Stimulated activated memory B cell treated with anti-CD40 and anti-IgM and Interleukin-4, amounts not matched to agents 10 μg/mL and 1 μg/mL and 100 μg/mL, for 72 hours (primary cell): ENCODE measurements around the gene RTN4.
"Not testable (repeated sequence)": the region's sequence is repeated elsewhere in the genome, so short reads cannot be mapped to it uniquely, and the experiment has no call there.

ENCODE experiments used
- ATAC-seq: fragments of 150-1000 bp; cut with Tn5 transposase; 2 replicates; pipeline ENCODE4 v1.10.0; 2021
- H3K27ac Mint-ChIP-seq: one replicate; pipeline ENCODE4 v1.8.0; 2022; ENCODE audit warnings: mild to moderate bottlenecking, mixed read lengths
- H3K27me3 Mint-ChIP-seq: one replicate; pipeline ENCODE4 v1.8.0; 2022; ENCODE audit warnings: mixed read lengths
- H3K36me3 Mint-ChIP-seq: one replicate; pipeline ENCODE4 v1.8.0; 2022; ENCODE audit warnings: mixed read lengths
- H3K4me1 Mint-ChIP-seq: one replicate; pipeline ENCODE4 v1.8.0; 2022; ENCODE audit warnings: mixed read lengths
- H3K4me3 Mint-ChIP-seq: one replicate; pipeline ENCODE4 v1.8.0; 2022; ENCODE audit warnings: mild to moderate bottlenecking, moderate library complexity, mixed read lengths
- H3K9me3 Mint-ChIP-seq: one replicate; pipeline ENCODE4 v1.8.0; 2022; ENCODE audit warnings: mixed read lengths

RTN4 gene

GRCh38 chr2:55054106-55054875 lies 4.0 kb upstream of the RTN4 start:
- peaks cover under 1% of the 10 kb centered on the region for H3K36me3 Mint-ChIP-seq
- ATAC-seq: no peak
- no peaks in the 10 kb centered on the region for H3K9me3 Mint-ChIP-seq
- peak overlapping the region; percentile 43 for H3K4me3 Mint-ChIP-seq
- peaks cover 38% of the 10 kb centered on the region for H3K4me1 Mint-ChIP-seq
- no peaks in the 10 kb centered on the region for H3K27me3 Mint-ChIP-seq
- H3K27ac Mint-ChIP-seq: peak overlapping the region; percentile 60

DNA sequence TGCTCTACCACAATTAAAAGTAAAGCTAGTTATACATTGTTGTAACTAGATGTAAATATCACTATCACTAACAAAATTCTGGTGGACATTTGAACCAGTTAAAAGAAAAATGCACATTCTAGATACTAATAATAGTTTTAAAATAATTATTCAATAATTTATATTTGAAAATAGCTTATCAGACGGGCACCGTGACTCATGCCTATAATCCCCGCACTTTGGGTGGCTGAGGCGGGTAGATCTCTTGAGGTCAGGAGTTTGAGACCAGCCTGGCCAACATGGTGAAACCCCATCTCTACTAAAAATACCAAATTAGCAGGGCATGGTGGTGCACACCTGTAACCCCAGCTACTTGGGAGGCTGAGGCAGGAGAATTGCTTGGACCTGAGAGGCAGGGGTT lies 3.0 kb upstream of the RTN4 start:
- H3K9me3 Mint-ChIP-seq, H3K27me3 Mint-ChIP-seq: not testable (repeated sequence)
- peaks cover 46% of the 10 kb centered on the region for H3K4me1 Mint-ChIP-seq

DNA sequence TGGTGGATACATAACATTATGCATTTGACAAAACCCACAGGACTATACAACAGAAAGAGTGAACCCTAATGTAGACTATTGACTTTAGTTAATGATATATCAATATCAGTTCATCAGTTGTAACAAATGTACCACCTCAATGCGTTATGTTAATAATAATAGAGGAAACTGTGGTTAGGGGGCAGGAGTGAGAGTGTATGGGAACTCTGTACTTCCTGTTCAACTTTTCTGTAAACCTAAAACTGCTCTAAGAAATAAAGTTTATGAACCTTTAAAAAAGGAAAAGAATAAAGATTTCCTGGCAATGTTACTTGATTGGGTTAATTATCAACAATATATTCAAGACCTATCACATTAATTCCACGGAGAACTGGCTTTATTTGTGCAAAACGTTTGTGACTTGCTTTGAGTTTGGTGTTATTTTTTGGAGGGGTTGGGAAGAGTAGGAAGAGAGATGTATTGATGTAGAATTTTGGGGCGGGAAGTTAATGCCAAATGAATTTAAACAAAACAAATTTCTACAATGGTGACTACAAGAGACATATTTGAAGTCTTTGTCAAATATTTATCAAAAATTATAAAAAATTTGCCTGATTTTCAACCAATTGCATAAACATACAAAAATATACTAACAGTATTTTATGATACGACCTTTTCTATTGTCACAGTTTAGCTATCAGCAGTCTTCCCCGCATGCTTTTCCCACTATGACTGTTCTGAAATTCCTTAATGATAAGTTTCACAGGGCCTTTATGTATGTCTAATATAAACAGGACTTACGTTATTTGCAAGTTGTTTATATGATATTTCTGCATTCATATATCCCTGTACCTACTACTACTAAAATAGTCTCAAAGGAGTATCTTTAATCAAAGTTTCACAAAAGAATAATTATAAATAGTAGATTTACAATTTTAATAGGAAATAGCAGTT lies 2.1 kb upstream of the RTN4 start:
- peaks cover 53% of the 10 kb centered on the region for H3K4me1 Mint-ChIP-seq

More for the DNA sequence above, 3.0 kb upstream of the RTN4 start:
- H3K36me3 Mint-ChIP-seq, ATAC-seq, H3K4me3 Mint-ChIP-seq: not testable (repeated sequence)
- peak overlapping the region; percentile 60 for H3K27ac Mint-ChIP-seq

GRCh38 chr2:55051026-55051866 lies 995 bp upstream of the RTN4 start:
- Mint-ChIP-seq H3K27me3 (no peaks in the 10 kb centered on the region), H3K4me3 (peak overlapping the region; percentile 96), H3K36me3 (peaks cover 10% of the 10 kb centered on the region), H3K27ac (peak overlapping the region; percentile 92), H3K9me3 (no peaks in the 10 kb centered on the region), H3K4me1 (peaks cover 61% of the 10 kb centered on the region)
- ATAC-seq: no peak

More for the DNA sequence above, 2.1 kb upstream of the RTN4 start:
- ATAC-seq: no peak
- H3K27me3 Mint-ChIP-seq: no peaks in the 10 kb centered on the region
- H3K9me3 Mint-ChIP-seq: no peaks in the 10 kb centered on the region
- peaks cover 7% of the 10 kb centered on the region for H3K36me3 Mint-ChIP-seq
- peak overlapping the region; percentile 9 for H3K4me3 Mint-ChIP-seq
- H3K27ac Mint-ChIP-seq: peak overlapping the region; percentile 47

- H3K4me3 Mint-ChIP-seq: peak overlapping the region; percentile 96
- no peak for ATAC-seq
- H3K36me3 Mint-ChIP-seq: peaks cover 12% of the 10 kb centered on the region
- H3K9me3 Mint-ChIP-seq: no peaks in the 10 kb centered on the region
- H3K4me1 Mint-ChIP-seq: peaks cover 70% of the 10 kb centered on the region
- H3K27me3 Mint-ChIP-seq: no peaks in the 10 kb centered on the region
- peak overlapping the region; percentile 92 for H3K27ac Mint-ChIP-seq
These were observed 491 bp downstream of the RTN4 start for GRCh38 chr2:55049821-55050099.

DNA sequence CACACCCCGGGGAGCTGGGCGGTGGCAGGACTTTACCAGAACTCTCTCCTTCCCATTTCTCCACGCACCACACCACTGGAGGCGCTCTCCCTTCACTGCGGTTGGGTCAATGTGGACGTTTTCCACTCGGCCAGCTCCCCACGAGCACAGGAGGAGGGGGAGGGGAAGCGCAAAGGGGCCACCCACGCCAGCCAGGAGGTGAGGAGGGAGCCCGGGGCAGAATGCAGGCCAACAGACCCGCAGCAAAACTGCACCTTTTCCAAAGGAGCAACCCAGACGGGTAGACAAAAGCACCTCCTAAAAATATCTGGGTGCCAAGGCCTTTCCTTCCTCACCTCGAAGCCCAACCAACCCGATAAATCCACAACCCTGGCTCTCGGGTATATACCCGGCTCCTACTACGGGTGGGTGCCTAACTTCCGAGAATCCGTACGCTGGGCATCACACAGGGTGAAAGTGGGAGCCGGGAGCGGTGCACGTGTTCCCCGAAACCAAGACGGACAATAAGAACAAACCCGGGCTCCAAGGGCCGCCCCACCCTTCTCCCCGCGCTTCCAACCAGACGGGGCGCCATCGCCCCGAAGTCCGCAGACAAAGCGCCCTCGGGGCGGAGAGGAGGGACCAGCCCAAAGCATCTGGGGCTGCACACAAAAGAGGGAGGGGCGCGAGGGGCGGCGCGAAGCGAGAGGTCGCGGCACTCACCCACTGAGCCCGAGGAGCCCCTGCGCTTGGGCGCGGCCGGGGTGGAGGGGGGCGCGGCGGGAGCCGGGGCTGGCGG lies 1.0 kb downstream of the RTN4 start:
- Mint-ChIP-seq H3K9me3 (no peaks in the 10 kb centered on the region), H3K27ac (peak overlapping the region; percentile 92), H3K4me1 (peaks cover 65% of the 10 kb centered on the region), H3K4me3 (peak overlapping the region; percentile 96), H3K36me3 (peaks cover 12% of the 10 kb centered on the region), H3K27me3 (no peaks in the 10 kb centered on the region)
- peak; percentile 12 for ATAC-seq

GRCh38 chr2:55048508-55049042 lies 1.7 kb downstream of the RTN4 start:
- Mint-ChIP-seq H3K4me1 (peaks cover 59% of the 10 kb centered on the region), H3K27ac (peak overlapping the region; percentile 92), H3K4me3 (peak overlapping the region; percentile 96), H3K36me3 (peaks cover 12% of the 10 kb centered on the region), H3K27me3 (no peaks in the 10 kb centered on the region), H3K9me3 (no peaks in the 10 kb centered on the region)
- no peak for ATAC-seq

DNA sequence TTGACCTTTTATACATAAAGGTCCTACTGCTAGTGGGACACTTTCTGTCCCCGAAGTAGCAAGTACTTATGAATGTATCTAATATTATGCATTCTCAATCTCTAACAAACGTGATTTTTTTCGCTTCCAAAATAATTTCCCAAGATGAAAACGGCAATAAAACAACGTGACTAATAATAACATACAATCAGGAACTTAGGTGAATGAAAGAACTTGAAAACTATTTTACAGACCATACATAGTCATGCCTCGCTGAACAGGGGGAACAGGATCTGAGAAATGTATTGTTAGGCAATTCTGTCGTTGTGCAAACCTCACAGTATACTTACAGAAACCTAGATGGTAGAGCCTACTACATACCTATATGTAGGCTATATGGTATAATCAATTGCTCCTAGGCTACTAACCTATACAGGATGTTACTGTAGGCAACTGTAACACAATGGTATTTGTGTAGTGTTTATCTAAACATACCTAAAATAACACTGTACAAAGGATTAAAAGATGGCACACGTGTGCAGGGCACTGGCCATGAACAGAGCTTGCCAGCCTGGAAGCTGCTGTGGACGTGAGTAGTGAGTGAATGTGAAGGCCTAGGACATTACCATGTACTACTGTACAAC lies 2.5 kb downstream of the RTN4 start:
- ATAC-seq: no peak
- H3K27ac Mint-ChIP-seq: peak overlapping the region; percentile 65
- peaks cover 12% of the 10 kb centered on the region for H3K36me3 Mint-ChIP-seq
- H3K9me3 Mint-ChIP-seq: no peaks in the 10 kb centered on the region
- peaks cover 56% of the 10 kb centered on the region for H3K4me1 Mint-ChIP-seq
- peak overlapping the region; percentile 74 for H3K4me3 Mint-ChIP-seq
- no peaks in the 10 kb centered on the region for H3K27me3 Mint-ChIP-seq

DNA sequence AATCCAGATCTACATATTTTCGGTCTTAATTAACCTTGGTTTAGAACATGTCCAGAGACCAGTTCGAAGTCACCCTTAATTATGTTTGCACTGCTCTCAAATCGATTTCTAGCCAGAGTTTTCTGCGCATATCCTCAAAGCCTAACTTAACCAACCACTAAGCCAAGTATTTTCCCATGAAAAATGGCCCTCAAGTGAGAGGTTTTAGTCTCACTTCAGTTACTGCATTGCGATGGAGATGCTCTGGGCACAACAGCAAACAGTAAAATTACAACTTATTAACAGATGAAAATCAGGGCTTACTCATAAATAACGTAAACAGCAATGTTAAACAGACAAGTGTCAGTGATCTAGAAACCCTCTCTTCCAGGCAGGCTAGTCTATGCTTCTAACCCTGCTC lies 4.5 kb downstream of the RTN4 start:
- Mint-ChIP-seq H3K36me3 (peaks cover 12% of the 10 kb centered on the region), H3K4me1 (peaks cover 47% of the 10 kb centered on the region), H3K27me3 (no peaks in the 10 kb centered on the region), H3K9me3 (no peaks in the 10 kb centered on the region), H3K27ac (peak overlapping the region; percentile 6), H3K4me3 (no peak overlapping the region)
- ATAC-seq: no peak

GRCh38 chr2:55043841-55044240 lies 6.4 kb downstream of the RTN4 start:
- no peaks in the 10 kb centered on the region for H3K9me3 Mint-ChIP-seq
- ATAC-seq: no peak
- H3K4me3 Mint-ChIP-seq: no peak overlapping the region
- H3K27me3 Mint-ChIP-seq: no peaks in the 10 kb centered on the region
- H3K4me1 Mint-ChIP-seq: peaks cover 42% of the 10 kb centered on the region
- H3K27ac Mint-ChIP-seq: no peak overlapping the region
- peaks cover 13% of the 10 kb centered on the region for H3K36me3 Mint-ChIP-seq

- peaks cover 42% of the 10 kb centered on the region for H3K4me1 Mint-ChIP-seq
- H3K36me3 Mint-ChIP-seq: peaks cover 30% of the 10 kb centered on the region
- no peak overlapping the region for H3K27ac Mint-ChIP-seq
- no peaks in the 10 kb centered on the region for H3K27me3 Mint-ChIP-seq
- H3K4me3 Mint-ChIP-seq: no peak overlapping the region
- ATAC-seq: no peak
- H3K9me3 Mint-ChIP-seq: peaks cover 8% of the 10 kb centered on the region
These were observed 11.8 kb downstream of the RTN4 start for GRCh38 chr2:55038428-55038827.

GRCh38 chr2:55035716-55036115 lies 14.5 kb downstream of the RTN4 start:
- Mint-ChIP-seq H3K27me3 (no peaks in the 10 kb centered on the region), H3K27ac (peak overlapping the region; percentile 27), H3K4me3 (no peak overlapping the region), H3K9me3 (peaks cover 8% of the 10 kb centered on the region), H3K4me1 (peaks cover 57% of the 10 kb centered on the region), H3K36me3 (peaks cover 30% of the 10 kb centered on the region)
- no peak for ATAC-seq

DNA sequence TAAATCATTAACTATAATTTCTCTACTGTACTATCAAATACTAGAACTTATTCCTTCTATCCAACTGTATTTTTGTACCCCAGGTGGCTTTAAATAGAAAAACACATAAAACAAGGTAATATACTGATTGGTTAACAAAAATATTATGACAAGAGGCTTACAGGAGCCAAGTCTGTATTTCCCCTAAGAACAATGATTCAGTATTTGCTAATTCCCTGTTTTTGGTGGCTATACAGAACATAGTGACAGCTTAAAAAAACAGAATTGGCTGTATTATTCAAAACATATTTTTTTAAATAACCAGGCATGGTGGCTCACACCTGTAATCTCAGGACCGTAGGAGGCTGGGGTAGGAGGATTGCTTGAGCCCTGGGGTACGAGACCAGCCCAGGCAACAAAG lies 16.3 kb downstream of the RTN4 start:
- Mint-ChIP-seq H3K27me3 (no peaks in the 10 kb centered on the region), H3K36me3 (peaks cover 25% of the 10 kb centered on the region), H3K27ac (no peak overlapping the region), H3K4me3 (no peak overlapping the region), H3K4me1 (peaks cover 59% of the 10 kb centered on the region), H3K9me3 (peaks cover 8% of the 10 kb centered on the region)
- no peak for ATAC-seq
